GM21423 (cell line): Measurements from ENCODE around the gene ROR1.
"Not testable (repeated sequence)": the region's sequence is repeated elsewhere in the genome, so short reads cannot be mapped to it uniquely, and the experiment has no call there.

ENCODE experiments used
- ATAC-seq: cut with Tn5 transposase; IDR thresholded peaks from one replicate; pipeline ENCODE4 v1.9.1; 2021; ENCODE audit warnings: mild to moderate bottlenecking, moderate library complexity; ENCODE audit not compliant: unreplicated experiment

The ROR1 gene

DNA sequence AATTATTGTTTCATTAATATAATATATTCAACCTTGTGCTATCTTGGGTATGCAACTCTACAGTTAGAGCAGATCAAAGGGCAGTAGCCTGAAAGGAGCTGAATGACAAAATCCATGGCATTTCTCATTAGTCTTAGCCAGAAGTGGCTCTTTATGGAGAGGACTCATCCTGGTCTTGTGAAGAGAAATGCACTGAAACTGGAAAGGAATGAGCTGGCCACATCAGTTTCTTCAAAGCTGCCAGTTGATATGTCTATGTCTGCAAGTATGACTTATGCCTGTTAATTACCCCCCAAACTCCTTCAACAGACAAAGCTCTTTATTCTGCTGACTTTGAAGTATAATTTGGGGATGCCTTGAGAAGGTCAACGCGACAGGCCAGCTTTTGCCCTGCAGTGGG lies 310.6 kb downstream of the ROR1 start:
- ATAC-seq = no peak

DNA sequence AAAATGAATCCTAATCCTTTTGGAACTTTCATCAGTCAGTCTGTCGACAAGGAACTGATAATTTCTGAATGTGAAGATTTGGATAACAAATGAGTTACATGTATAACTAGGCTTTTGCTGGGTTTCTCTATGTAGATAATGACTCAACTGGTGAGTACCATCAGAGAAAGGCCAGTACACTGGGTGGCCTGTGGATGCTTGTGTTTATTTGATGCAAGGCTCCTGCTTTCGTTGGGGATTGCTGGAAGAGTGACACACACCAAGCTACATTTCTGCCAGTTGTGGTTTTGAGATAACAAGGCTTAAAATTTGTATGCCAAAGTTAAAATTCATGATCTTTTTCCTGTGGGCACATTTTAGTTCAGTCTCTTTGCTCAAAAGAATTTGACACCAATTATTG lies 314.0 kb downstream of the ROR1 start:
- no peak for ATAC-seq

DNA sequence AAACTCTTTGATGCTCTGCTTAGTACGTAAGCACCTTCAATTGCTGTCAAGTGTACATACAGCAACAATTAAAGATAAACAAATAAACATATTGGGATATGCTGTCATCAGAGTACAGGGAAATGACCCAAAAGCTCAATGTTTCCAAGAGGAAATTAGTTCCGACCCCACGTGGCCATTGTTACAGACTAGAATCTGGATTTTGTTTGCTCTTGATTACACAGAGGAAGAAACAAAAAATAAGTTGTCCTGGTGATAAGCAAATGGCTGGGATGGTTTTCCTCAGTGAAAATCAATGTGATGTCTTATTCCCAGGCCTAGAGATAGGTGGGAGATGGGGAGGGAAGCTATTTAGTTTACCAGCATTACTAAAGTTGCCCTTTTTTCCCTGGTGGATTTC lies 316.6 kb downstream of the ROR1 start:
- ATAC-seq = no peak

DNA sequence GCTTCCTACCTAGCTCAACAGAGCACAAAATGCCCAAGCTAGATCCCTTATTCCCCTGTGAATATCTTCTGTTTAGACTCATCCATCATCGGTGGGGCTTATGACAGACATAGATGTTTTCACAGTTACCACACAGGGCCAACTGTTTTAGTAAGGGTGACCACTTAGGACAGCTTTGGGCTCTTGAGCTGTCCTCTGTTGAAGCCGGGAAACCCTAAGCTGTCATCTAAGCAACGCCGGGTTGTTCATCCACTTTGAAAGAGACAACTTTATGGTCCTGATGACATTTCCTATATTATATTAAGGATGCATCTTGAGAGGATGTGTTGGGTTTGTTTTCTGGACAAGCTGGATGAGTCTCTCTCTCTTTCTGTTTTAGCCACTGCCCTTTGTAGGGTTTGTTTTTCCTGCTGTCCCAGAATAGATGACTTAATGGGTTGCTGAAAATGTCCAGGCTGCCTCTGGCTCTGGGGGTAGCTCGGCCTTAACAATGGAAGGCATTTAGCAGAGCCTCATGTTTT lies 319.1 kb downstream of the ROR1 start:
- no peak for ATAC-seq

DNA sequence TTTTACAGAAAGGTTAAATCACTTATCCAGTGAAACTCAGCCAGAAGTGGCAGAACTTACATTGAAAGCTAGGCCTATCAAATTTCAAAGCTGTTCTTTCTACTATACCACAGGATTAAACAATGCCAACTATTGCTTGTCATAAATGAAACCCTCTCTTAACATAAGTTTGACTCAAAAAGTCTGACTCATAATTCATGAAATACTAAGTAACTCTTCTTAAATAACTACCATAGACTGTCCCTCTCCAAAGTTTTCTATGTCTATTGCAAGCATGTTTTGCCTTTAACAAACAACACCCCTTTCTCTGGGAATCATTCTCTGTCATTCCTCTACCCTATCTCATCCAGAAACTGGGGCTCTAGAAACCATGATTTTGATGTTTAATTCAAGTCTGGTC lies 320.1 kb downstream of the ROR1 start:
- ATAC-seq = no peak

DNA sequence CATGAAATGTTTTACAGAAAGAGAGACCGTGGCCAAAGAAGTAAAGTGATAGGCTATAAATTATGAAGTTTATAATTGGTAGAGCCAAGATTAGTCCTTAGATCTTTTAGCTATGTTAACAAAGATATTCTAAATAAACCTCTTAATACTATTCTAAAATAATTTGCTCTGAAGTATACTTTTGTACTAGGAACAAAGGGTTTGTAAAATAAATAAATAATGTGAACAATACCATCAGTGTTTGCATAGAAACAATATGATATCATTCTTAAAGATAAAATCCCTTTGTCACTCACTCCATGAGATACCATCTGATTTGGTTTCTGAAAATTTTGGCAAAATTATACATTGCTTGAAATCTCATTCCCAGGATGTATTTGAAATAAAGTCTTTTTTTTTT lies 322.0 kb downstream of the ROR1 start:
- no peak for ATAC-seq

DNA sequence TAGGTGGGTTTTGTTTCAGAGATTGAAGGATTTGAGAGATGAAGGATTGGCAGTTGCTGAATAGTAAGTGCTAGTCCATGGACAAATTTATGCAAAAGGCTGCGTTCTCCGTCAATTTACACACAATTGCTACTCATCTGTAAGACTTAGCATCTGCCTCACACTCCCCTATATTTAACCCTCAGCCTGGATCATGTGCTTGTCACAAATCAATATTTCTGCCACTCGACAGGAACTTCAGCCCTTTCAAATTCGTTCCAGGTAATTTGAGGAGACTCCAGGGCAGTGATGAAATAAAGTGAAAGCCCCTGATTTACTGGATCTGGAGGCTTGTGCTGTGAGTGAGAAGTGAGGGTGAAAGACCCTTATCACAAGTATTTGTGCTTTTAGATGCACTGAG lies 324.0 kb downstream of the ROR1 start:
- no peak for ATAC-seq

DNA sequence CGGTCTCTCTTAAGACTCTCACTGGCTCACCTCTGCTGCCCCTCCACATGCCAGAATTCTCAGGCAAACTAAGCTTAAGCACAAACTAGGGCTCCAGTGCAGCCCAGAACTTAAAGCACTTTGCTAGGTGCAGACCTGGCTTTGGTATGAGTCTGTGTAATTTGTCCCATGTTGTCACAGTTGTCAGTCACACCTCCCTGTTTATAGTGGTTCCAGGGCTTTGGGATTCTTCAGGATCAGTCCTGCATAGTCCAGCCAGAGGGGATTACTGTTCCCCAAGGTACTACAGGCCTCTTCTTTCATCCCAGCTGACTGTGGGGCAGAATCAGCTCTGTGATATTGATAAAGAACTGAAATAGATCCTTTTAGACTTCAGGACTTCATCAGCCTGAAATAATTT lies 324.6 kb downstream of the ROR1 start:
- ATAC-seq = no peak

DNA sequence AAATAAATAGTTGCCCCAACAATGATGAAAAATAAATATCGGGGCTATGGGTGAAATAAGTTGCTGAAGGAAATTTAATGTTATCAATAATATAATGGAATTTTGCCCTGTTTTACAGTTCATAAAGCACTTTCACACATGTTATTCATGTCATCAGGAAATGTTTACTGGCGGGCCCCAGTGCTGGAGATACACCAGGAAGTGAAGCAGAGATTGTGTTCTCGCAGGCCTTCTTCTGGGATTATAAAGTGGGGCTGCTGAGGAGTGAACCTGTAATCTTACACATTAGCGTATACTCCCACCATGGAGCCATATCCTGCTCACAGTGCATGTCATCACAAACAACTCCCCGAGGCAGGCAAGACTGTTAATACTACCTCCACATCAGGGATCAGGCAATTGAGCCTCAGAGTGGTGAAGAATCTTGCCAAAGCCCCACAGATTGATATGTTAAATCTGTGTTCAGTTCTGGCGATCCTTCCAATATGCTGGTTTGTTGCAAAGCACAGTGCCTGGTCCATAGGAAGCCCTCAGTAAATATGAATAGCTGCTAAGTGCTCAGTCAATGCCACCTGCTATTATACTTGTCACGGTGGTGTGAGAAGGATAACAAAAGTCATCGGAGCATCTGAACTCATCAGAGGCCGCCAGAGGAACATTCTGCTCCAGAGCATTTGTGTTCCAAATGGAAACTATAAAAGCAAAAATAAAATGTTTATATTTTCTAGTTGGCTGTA lies 325.2 kb downstream of the ROR1 start:
- no peak for ATAC-seq

DNA sequence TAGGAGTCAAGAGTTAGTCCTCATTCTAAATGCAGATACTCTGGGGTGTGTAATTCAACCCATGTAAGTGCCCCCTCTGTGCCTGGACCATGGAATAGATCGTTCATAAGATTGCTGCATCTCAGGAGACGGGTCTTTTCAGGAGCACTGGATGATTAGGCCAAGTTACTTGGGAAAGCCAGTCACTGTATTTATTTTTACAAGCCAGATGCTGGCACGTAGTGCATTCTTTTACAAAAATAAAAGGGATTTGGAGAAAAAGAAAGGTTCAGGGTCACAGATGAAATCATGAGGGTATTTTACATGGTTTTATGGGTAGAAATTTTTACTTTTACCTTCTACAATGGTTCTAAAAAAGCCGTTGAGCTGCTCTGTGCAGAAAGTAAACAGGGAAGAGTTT lies 327.0 kb downstream of the ROR1 start:
- no peak for ATAC-seq

DNA sequence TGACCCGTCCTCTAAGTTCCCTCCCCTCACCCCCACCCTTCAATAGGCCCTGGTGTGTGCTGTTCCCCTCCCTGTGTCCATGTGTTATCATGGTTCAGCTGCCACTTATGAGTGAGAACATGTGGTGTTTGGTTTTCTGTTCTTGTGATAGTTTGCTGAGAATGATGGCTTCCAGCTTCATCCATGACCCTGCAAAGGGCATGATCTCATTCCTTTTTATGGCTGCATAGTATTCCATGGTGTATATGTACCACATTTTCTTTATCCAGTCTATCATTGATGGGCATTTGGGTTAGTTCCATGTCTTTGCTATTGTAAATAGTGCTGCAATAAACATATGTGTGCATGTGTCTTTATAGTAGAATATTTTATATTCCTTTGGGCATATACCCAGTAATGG lies 330.8 kb downstream of the ROR1 start:
- ATAC-seq = not testable (repeated sequence)

DNA sequence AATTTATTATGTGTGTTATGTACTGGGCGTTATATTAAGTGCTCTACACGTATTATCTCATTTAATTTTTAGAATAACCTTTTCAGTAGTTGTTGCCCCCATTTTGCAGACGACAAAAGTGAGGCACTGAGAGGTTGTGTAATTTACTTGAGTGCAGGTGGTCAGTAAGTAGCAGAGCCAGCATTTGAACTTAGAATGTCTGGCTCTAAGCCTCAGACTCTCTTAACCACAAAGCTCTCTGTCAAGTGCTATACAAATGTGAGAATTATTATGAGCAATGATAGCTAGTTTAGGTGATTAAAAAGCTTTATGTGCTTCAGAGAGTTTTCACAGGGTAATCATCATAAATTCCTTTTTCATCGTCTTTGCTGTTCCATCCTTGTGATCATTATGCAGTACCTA lies 333.3 kb downstream of the ROR1 start:
- ATAC-seq = no peak

DNA sequence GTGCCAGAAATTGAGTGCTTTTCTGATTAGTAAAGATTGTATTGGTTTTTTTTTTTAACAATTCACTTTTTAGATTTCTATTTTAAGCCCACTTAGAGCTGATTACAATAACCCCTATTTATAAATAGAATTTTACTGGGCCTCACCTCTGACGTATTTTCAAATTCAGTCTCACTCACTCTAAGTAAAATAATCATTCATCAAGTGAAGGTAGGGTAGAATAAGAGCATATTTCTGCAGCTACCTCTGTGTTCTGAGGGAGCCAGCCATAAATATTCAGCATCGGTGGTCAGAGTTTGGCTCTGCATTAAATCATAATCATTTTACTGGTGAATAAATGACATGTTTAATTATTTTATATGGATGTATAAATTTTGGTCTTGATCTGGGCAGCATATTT lies 333.8 kb downstream of the ROR1 start:
- no peak for ATAC-seq

DNA sequence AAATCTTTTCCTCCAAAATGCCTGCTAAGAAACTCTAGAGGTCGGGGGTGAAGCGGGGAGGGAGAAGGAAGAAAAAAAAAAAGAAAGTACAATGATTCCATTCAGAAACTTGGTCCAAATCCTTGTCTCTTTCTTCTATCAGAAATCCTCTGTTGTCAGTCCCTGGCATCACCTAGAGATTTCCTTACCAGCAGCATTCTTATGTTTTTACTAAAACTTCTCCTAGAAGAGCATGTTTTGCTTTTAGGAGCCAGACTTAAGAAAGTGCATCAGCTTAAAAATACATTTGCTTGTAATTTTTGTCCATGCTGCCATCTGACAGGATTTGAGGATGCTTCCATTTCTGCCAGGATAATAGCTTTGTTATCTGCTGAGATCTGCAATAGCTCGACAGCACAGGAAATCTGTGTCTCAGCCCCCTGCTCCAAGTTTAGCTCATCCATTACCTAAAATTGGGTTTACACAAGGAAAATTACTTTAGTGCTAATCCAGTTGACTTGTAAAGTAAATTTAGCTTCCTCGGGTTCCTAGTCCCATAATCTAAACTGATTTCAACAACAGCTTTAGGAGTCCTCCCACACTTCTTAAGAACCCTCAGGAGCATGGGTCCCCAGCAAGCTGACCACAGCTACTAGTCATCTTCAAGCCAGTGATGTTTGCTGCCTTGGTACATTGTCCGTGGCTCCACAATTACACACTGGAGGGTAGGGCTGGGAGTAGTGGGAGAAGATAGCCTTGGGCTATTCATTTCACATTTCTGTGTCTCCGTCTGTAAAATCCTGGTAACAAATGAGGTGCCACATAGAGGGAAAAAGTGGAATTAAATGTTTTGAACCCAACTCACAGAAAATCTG lies 337.3 kb downstream of the ROR1 start:
- no peak for ATAC-seq

DNA sequence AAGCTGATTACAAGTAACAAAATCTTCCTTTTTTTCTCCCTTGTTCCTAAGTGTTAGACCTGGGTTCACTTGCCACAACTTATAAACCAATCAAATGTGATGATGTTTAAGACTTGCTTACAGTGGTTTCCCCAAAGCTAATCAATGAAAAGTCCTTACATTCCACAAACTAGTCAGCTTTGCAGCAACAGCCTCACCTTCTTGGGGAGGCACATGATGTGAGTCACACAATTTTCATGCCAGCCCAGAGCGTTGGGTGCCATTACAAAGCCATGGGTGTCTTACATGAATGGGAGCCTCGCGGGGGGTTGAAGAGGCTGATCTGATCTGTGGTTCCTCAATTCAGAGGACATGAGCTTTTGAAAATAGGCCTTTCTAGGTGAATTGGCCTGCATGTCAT lies 338.0 kb downstream of the ROR1 start:
- ATAC-seq = no peak

DNA sequence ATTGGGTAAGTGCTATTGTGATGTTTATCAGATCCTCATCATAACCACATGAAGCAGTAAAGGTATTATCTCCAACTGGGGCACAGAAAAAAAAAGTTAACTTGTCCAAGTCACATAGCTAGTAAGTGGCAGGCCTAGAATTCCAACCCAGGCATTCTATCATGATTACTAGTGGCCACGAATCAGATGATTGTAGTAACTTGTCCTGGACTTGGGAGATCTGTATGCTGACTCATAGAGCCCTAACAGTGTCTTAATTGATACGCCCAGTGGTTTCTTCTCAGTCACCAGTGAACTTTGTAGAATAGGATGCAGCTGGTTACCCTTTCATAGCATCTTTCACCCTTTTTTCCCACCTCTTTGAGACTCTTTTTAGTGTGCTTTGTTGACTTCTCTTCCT lies 338.5 kb downstream of the ROR1 start:
- no peak for ATAC-seq

DNA sequence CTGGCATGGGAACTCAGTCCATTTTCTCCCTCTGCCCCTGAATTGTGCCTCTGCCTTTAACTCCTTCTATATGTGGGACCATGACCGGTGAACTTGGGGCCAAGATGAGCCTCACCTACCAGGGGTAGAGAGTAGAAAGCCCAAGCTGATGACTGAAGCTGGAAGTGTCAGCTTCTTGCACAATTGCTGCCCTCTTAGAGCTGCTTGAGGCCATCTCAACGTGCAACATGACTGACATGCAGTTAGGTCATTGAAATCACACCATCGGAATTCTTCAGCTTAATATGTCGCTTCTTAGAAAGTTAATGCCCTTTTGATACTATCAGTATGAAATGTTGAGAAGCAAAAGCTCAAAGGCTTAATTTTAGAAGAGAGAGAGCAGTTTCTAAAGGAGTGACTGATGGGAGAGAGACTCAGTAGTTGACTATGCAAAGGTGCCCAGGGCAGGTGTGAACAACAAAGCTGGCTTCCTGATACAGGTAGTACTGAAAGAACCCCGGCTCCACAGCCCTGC lies 340.3 kb downstream of the ROR1 start:
- ATAC-seq = no peak

DNA sequence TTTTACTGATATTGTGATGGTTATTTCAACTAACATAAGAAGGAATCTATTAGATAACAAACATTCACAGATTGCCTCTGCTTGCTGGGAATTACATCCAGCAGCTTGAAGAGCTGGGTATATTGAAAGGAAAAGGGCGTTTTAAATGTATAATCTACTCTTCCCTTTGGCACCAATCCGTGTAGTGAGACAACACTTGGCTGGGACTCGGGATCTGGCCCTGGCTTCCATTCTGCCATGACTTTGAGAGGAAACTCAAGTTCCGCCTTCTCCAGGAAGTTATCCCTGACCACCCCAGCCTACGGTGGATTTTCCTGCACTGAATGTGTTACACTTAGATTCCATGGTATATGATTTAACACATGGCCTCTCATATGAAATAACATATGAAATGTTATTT lies 342.7 kb downstream of the ROR1 start:
- ATAC-seq = no peak

DNA sequence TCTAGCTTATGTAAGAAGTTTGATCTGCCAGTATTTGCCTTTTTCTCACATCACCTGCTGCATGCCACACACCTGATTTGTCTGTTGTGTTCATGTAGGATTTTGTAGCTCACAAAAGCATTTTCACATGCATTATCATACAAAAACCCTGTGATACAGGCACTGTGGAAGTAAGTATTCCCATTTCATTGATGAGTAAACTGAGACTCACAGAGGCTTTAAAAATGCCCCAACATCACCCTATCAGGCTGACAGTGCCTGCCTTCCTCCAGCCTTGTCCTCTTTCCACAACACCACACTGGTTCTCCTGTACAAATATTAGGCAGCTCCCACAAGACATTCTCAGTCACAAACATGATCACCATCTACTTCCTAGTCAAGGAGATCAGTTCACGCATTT lies 343.7 kb downstream of the ROR1 start:
- no peak for ATAC-seq

DNA sequence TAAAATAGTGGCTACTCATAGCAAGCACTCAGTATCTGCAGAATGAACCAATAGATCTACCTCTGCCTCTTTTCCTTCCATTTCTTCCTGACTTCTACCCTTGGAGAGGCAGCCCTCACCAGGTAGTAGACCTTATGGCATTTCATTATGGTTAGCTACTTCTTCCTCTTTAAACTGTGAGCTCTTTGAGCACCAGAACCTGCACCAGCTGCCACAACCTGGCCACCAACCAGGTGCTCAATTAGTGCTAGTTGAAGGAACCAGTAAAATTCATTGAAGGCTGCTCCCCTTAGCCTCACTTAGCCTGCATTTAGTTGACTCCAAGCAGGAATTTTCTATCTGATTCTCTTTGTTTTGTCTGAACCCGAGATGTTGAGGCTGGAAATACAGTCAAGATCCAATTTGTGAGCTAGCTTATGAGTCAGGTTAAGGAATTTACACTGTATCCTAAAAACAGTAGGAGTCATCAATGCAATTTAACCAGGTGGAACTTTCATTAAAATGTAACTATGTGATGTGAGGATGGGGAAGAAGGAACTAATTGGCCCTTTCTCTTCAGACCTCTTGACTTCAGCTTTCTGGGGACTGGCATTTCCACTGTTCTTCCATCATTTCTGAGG lies 348.1 kb downstream of the ROR1 start:
- no peak for ATAC-seq

DNA sequence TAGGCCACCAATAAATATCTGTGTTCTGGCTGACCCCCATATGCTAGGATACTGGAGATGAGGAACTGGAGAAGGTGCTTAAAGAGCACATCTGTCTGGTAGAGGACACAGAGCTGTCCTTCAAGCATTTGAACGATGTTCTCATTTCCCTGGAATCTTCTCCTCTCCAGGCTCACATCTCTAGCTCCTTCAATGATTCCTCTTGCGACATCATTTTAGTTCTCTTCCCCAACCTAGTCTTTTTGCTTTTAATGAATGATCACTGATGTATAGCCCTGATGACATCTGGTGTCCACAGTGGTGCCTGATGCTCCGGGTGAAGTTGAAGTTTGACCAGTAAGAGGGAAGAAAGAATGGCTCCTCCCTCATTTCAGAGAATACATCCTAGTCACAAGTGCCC lies 348.8 kb downstream of the ROR1 start:
- ATAC-seq = no peak
